ENCODE results near the gene TRIM44. TPM values are rescaled to one million over a fixed set of nuclear protein-coding genes. Genes with fewer than 3 reads are reported as not detected.
"Not testable (repeated sequence)": the region's sequence is repeated elsewhere in the genome, so short reads cannot be mapped to it uniquely, and the experiment has no call there.

Gene TRIM44
- polyA plus RNA-seq, 1 donor, result 101 TPM

- peak; percentile 3 for DNase-seq
Measured at GRCh38 chr11:35853971-35854370, 191.4 kb downstream of the TRIM44 start.

- DNase-seq, result no peak
Measured at GRCh38 chr11:35855671-35856070, 193.1 kb downstream of the TRIM44 start.

GRCh38 chr11:35856259-35856658 lies 193.7 kb downstream of the TRIM44 start:
- no peak for DNase-seq

- no peak for DNase-seq
Measured at GRCh38 chr11:35856756-35857155, 194.2 kb downstream of the TRIM44 start.

- no peak for DNase-seq
Measured at GRCh38 chr11:35857922-35858321, 195.3 kb downstream of the TRIM44 start.

- DNase-seq, result no peak
Measured at GRCh38 chr11:35859301-35859700, 196.7 kb downstream of the TRIM44 start.

- DNase-seq, result not testable (repeated sequence)
Measured at GRCh38 chr11:35860194-35860593, 197.6 kb downstream of the TRIM44 start.

GRCh38 chr11:35861191-35861590 lies 198.6 kb downstream of the TRIM44 start:
- DNase-seq, result no peak

- DNase-seq, result no peak
Measured at GRCh38 chr11:35862666-35863065, 200.1 kb downstream of the TRIM44 start.

- no peak for DNase-seq
Measured at GRCh38 chr11:35864131-35864530, 201.6 kb downstream of the TRIM44 start.

- DNase-seq, result no peak
Measured at GRCh38 chr11:35866601-35867000, 204.0 kb downstream of the TRIM44 start.

Other genes starting within 250 kb of the TRIM44 start
- 0.47 TPM for gene SLC1A2, start 243.2 kb upstream of the TRIM44 start, polyA plus RNA-seq (ENCODE audit: insufficient read length)
- 4.3 TPM for gene PAMR1, start 137.2 kb upstream of the TRIM44 start, polyA plus RNA-seq (ENCODE audit: insufficient read length)
- gene FJX1, start 44.3 kb upstream of the TRIM44 start, polyA plus RNA-seq (ENCODE audit: insufficient read length), result 15.0 TPM